HG02642 (cell line): ENCODE results near the gene SLC15A4.

Source experiments
- ATAC-seq: cut with Tn5 transposase; IDR thresholded peaks from one replicate; pipeline ENCODE4 v1.9.1; 2021; ENCODE audit warnings: mild to moderate bottlenecking; ENCODE audit not compliant: unreplicated experiment, poor library complexity

The SLC15A4 gene

DNA sequence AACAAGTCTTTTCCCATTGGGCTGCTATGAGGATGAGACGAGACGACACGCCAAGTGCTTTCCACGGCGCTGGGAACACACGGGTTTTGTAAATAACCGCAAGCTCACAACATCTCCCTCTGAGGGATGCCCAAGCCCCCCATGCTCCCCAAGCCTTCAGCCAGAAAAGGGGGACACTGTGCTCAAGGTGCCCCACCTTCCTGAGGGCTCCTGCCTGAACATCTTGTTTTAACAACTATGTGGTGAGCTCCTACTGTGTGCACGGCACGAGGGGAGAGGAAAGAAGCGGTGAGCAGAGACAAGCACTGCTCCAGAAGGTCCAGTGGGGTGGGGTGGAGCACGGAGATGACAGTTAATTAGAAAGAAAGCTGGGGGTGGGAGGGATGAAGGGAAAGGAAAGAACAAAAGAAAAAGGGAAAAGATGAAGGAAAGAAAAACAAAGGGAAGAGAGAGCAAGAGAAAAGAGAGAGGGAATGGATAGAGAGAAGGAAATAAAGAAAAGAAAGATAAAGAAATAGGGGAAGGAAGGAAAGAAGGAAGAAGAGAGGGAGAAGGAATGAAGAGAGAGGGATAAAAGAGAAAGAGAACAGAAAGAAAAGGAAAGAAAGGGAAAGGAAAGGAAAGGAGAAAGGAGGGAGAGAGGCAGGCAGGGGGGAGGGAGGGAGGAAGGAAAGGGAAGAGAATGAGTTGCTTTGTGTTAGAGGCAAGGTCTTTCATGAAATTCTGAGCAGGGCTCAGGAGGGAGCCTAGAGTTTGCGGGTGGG is 56.8 kb downstream of the SLC15A4 start:
- ATAC-seq, result no peak

DNA sequence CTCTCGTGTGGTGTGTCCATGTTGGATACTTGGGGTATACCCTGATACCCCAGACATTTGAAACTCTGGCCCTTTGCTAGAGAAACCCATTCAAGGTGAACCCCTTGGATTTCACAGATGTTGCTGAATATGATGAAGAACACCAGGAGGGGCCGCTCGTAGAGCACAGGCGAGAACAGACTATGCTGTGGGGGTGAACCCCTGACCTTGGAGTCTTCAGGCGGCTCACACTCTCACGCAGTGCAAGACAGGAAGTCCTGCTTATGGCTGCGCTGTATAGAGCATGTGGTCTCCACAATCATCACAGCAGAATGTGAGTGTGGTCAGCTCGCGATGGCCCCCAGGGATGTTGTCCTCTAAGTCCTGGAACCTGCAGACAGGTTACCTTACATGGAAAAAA is 60.4 kb downstream of the SLC15A4 start:
- ATAC-seq, result no peak

- no peak for ATAC-seq
These were observed 62.4 kb downstream of the SLC15A4 start for GRCh38 chr12:128761379-128761790.

GRCh38 chr12:128755566-128755965 is 68.2 kb downstream of the SLC15A4 start:
- ATAC-seq, result no peak

DNA sequence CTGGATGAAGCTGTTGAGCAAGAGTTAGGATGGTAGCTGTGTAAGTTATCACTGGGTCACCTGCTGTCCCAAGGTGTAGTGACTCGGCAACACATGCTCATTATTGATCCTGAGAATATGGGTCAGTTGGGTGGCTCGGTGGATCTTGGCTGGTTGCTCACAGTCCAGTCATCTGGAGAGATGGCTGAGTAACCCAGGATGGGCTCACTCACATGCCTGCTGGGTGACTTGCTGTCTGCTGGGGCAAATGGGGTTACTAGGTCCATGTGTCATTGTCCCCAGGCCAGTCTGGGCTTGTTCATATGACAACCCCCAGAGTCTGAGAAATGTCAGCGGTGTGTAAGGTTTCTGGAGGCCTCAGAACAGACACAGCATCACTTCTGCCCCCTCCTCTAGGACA is 69.5 kb downstream of the SLC15A4 start:
- no peak for ATAC-seq

- ATAC-seq, result no peak
These were observed 70.3 kb downstream of the SLC15A4 start for GRCh38 chr12:128753438-128753837.

DNA sequence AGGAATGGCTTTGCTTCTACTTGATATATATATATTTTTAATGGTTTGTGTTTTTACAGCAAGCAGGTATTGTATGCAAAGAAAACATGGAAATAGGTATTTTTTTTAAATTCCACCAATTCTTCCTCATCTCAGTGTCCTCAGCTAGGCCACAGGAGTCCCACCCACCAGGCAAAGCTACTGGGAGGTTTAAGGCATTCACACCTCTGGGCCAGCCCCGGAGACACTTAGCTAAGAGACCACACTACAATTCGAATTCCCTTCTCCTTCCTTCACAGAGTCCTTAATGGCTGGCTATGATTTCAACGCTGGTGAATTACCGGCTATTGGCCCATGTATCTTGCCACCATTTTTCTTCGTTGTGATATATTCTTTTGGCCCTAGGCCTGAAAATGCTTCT is 71.4 kb downstream of the SLC15A4 start:
- no peak for ATAC-seq

GRCh38 chr12:128747441-128747840 is 76.3 kb downstream of the SLC15A4 start:
- no peak for ATAC-seq

DNA sequence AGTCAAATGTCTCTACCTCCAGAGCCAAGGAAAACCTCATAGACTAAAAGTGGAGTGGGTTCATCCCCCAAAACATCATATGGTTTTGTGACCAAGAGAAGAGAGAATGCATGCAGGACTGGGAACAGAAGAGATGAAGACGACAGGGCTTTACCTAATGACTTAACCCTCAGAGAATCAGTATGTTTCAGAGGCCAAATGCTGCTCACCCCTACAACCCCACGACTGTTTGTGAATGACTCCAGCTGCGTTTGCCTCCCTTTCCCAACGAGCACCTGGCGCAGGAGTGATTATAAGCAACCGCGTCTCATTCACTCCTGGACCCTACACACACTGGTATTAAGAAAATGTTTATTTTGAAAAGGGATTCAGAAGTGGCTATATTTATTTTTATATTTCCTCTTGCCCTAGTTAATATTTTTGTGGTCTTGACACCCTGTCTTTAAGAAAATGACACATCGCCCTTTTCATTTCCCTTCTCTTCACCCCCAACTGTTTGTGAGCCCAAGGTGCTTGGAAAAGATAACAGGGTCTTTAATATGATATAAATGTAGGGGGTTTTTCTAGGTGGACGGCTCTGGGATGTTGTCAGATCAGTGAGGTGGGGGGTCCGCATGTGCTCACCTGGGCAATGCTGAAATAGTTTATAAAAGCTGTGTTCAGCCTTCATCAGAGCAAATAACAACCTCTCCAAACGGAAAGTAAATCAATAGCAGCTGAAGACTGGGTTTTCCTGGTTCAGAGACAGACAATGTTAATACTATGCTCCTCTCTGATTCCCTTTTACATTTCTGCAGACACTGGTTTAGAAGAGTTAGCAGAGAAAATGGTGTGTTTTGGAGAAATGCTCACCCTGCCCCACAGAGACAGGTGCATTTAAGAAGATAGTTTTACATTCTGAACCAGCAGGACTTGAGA is 77.7 kb downstream of the SLC15A4 start:
- ATAC-seq, result no peak

DNA sequence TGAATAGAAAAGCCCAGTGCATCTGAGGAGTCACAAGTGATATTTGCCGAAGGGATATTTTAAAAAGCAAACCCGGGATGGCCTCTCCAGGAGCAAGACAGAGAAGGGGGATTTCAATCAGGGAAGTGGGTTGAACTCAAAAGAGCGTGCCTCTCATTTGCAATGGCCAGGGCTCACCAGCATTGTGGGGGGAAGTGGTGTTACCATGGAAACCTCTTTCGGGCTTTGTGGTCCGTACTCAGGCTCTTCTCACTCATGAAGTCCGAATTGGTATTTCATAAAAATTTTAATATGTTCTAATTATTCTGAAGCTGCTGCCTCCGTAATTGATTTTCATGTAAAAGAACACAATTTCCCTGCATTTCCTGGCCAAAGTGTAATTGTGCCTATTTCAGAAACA is 79.8 kb downstream of the SLC15A4 start:
- no peak for ATAC-seq
